Fibroblast of pulmonary artery (primary cell): ENCODE data around the gene ADORA1.

Experiments
- DNase-seq: peaks from one replicate; pipeline ENCODE4 v3.0.0-alpha.2; 2010; ENCODE audit warnings: low read depth
- H3K4me3 ChIP-seq: replicated peaks from 2 replicates; pipeline ENCODE4 v1.5.1; 2011; ENCODE audit warnings: low read depth, mild to moderate bottlenecking, control low read depth, low read length, moderate library complexity
- CTCF ChIP-seq: IDR thresholded peaks from 2 replicates; pipeline ENCODE4 v1.5.1; 2011; ENCODE audit warnings: mild to moderate bottlenecking, control low read depth, low read length, inconsistent platforms; ENCODE audit errors: missing control alignments

The ADORA1 gene

GRCh38 chr1:203146537-203146936 is 19.0 kb downstream of the ADORA1 start:
- TF ChIP-seq CTCF, result no peak
- no peak overlapping the region for H3K4me3 ChIP-seq
- no peak for DNase-seq

DNA sequence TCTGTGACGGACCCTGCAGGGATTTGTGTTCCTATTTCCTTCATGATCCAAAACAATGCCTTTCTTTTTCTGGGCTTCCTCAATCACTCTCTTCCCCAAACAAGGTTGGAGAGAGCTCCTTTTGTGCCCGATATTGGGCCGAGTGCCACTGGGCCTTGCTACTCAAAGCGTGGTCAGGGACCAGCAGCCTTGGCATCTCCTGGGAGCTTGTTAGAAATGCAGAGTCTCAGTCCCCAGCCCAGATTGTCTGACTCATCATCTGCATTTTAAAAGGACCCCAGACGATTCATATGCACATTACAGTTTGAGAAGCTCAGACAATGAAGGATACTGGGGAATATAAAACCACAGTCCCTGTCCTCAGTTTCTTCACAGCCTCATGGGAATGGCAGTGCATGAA is 19.9 kb downstream of the ADORA1 start:
- no peak for DNase-seq
- no peak overlapping the region for H3K4me3 ChIP-seq
- no peak for TF ChIP-seq CTCF

DNA sequence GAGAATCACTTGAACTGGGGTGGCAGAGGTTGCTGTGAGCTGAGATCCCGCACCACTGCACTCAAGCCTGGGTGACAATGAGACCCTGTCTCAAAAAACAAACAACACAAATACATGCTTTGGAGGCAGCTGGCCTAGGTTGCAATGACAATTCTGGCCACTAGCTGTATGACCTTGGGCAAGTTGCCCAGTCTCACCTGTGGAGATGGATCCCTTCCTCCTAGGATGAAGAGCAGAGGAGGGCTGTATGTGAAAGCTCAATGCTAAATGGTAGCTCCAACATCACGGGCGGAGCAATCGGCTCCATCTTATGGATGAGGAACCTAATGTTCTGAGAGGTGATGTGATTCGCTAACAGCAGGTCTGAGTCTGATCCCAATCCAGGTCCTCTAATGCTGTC is 20.6 kb downstream of the ADORA1 start:
- H3K4me3 ChIP-seq, result no peak overlapping the region
- DNase-seq, result no peak
- peak; percentile 23 for TF ChIP-seq CTCF

DNA sequence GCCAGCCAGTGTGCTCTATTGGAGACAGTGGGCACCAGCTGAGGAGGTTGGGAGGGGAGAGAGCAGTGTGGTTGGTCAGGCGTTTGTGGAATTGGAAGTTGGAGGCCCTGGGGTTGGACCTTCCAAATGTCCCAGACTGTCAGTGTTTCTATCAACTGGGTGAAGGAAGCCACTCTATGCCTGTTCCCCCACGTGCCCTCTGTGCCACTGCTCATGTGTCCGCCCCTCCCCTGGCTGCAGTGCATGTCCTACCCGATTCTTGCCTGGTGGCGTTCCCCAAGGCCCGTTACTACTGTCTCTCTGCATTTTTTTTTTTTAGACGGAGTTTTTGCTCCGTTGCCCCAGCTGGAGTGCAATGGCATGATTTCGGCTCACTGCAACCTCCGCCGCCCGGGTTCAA is 21.1 kb downstream of the ADORA1 start:
- DNase-seq, result no peak
- no peak for TF ChIP-seq CTCF
- no peak overlapping the region for H3K4me3 ChIP-seq

DNA sequence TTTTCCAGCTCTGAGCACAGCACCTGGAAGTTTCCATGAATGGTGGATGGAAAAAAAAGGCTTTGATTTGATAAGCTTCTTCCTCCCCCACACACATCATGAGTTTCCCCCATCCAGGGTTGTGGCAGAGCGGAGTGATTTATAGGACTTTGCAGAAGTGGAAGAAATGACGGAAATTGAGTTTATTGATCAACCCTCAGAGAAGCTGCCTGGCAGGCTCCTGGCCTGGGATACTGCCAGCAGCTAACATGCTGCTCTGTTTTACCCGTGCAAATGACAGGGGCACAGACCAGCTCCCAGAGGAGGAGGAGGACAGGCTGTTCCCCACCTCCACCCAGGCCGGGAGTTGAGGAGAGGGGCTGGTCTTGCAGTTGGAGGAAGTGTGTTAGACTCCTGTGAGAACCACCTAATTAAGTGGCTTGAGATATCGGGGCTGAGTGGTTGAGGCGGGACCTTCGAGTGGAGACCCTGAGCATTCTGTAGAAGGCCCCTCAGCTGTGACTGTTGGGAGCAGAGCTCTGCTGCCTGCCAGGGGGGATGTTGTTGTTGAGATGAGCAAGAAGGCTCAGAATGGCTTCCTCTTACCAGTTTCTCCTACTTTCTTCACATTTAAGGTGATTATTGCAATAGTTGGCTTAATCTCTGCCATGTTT is 21.8 kb downstream of the ADORA1 start:
- H3K4me3 ChIP-seq, result no peak overlapping the region
- TF ChIP-seq CTCF, result no peak
- no peak for DNase-seq

- no peak for TF ChIP-seq CTCF
- no peak for DNase-seq
These were observed 23.2 kb downstream of the ADORA1 start for GRCh38 chr1:203150511-203151297.

More at GRCh38 chr1:203150511-203151297, 23.2 kb downstream of the ADORA1 start:
- H3K4me3 ChIP-seq, result no peak overlapping the region
